ENCODE results near the gene MCF2L2. TPM values are rescaled to one million over a fixed set of nuclear protein-coding genes. Genes with fewer than 3 reads are reported as not detected.
"Not testable (repeated sequence)": the region's sequence is repeated elsewhere in the genome, so short reads cannot be mapped to it uniquely, and the experiment has no call there.

The MCF2L2 gene
- total RNA-seq, 2 donors from 2014 or later = 7.6 to 11.5 TPM

DNA sequence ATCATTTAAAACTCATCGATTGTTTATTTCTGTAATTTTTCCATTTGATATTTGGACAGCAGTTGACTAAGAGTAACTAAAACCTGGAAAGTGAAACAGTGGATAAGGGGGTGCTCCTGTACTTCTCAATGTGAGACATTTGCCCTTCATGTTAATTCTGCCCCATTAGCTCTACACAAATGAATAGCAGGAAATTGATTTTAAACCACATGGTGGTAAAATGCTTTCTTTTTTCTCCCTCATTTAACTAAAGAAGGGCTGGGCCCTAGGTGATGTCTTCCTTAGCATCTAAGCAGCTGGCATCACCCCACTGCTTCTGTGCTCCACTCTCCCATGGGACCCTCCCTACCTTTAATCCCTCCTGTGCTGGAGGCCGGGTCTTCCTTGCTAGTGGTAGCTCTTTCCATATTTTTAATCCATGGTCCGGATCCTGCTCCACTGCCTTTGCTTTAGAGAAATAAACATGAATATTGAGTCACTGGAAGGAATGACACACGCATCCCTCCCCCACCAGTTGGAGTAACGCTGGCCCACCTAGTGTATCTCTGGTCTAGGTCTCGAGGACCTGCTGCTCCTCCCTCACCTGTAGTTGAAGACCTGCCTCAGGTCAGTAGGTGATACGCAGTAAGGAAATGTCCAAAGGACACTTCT, 235.6 kb downstream of the MCF2L2 start:
- no peak overlapping the region for H3K4me3 Mint-ChIP-seq
- no peak overlapping the region for H3K27ac Mint-ChIP-seq
- peaks cover 0 to 3% of the 10 kb centered on the region in 2 donors for H3K36me3 Mint-ChIP-seq (ENCODE audit: insufficient read depth in 2 of 2)
- DNase-seq (no peak), ATAC-seq (replicated peaks in 1 of 2) (no peak)
- H3K4me1 Mint-ChIP-seq (ENCODE audit: low read depth) = peaks cover 12% of the 10 kb centered on the region
- no peaks in the 10 kb centered on the region for H3K27me3 Mint-ChIP-seq (ENCODE audit: low read depth)
- H3K9me3 Mint-ChIP-seq = no peaks in the 10 kb centered on the region

GRCh38 chr3:183189641-183190040, 238.8 kb downstream of the MCF2L2 start:
- DNase-seq (no peak), ATAC-seq (replicated peaks in 1 of 2) (no peak)
- H3K27ac Mint-ChIP-seq = no peak overlapping the region
- no peak overlapping the region for H3K4me3 Mint-ChIP-seq
- H3K4me1 Mint-ChIP-seq (ENCODE audit: low read depth) = peaks cover 27% of the 10 kb centered on the region
- no peaks in the 10 kb centered on the region for H3K27me3 Mint-ChIP-seq (ENCODE audit: low read depth)
- H3K36me3 Mint-ChIP-seq (ENCODE audit: insufficient read depth in 2 of 2) = no peaks in the 10 kb centered on the region
- H3K9me3 Mint-ChIP-seq = no peaks in the 10 kb centered on the region

- DNase-seq = peak; percentile 34 to 41
- Mint-ChIP-seq H3K36me3 (ENCODE audit: insufficient read depth in 2 of 2) (no peaks in the 10 kb centered on the region), H3K27me3 (ENCODE audit: low read depth) (no peaks in the 10 kb centered on the region), H3K9me3 (no peaks in the 10 kb centered on the region), H3K4me3 (no peak overlapping the region), H3K4me1 (ENCODE audit: low read depth) (peaks cover 27% of the 10 kb centered on the region), H3K27ac (no peak overlapping the region)
- peak; percentile 58 for ATAC-seq (replicated peaks in 1 of 2)
Measured at GRCh38 chr3:183188895-183189462, 239.4 kb downstream of the MCF2L2 start.

- Mint-ChIP-seq H3K27me3 (ENCODE audit: low read depth) (peaks cover 4% of the 10 kb centered on the region), H3K9me3 (no peaks in the 10 kb centered on the region), H3K27ac (no peak overlapping the region), H3K4me1 (ENCODE audit: low read depth) (peaks cover 15% of the 10 kb centered on the region), H3K36me3 (ENCODE audit: insufficient read depth in 2 of 2) (no peaks in the 10 kb centered on the region), H3K4me3 (peak overlapping the region in 1 of 2 donors; percentile 6)
- no peak for DNase-seq
- no peak for ATAC-seq (replicated peaks in 1 of 2)
Measured at GRCh38 chr3:183185696-183186095, 242.7 kb downstream of the MCF2L2 start.

GRCh38 chr3:183182732-183183610, 245.4 kb downstream of the MCF2L2 start:
- no peak overlapping the region for H3K27ac Mint-ChIP-seq

GRCh38 chr3:183182073-183182472, 246.3 kb downstream of the MCF2L2 start:
- no peak overlapping the region for H3K4me3 Mint-ChIP-seq
- DNase-seq (no peak), ATAC-seq (replicated peaks in 1 of 2) (no peak)
- H3K9me3 Mint-ChIP-seq = no peaks in the 10 kb centered on the region
- no peak overlapping the region for H3K27ac Mint-ChIP-seq
- H3K36me3 Mint-ChIP-seq (ENCODE audit: insufficient read depth in 2 of 2) = no peaks in the 10 kb centered on the region
- peaks cover 35% of the 10 kb centered on the region for H3K4me1 Mint-ChIP-seq (ENCODE audit: low read depth)
- H3K27me3 Mint-ChIP-seq (ENCODE audit: low read depth) = peaks cover 19% of the 10 kb centered on the region

More at GRCh38 chr3:183182732-183183610, 245.4 kb downstream of the MCF2L2 start:
- no peaks in the 10 kb centered on the region for H3K36me3 Mint-ChIP-seq (ENCODE audit: insufficient read depth in 2 of 2)
- ATAC-seq (replicated peaks in 1 of 2) (no peak), DNase-seq (no peak)
- H3K27me3 Mint-ChIP-seq (ENCODE audit: low read depth) = peaks cover 19% of the 10 kb centered on the region
- no peak overlapping the region for H3K4me3 Mint-ChIP-seq
- H3K9me3 Mint-ChIP-seq = no peaks in the 10 kb centered on the region
- peaks cover 35% of the 10 kb centered on the region for H3K4me1 Mint-ChIP-seq (ENCODE audit: low read depth)

GRCh38 chr3:183181606-183182005, 246.8 kb downstream of the MCF2L2 start:
- Mint-ChIP-seq H3K36me3 (ENCODE audit: insufficient read depth in 2 of 2) (no peaks in the 10 kb centered on the region), H3K4me3 (no peak overlapping the region), H3K4me1 (ENCODE audit: low read depth) (peaks cover 35% of the 10 kb centered on the region), H3K9me3 (no peaks in the 10 kb centered on the region), H3K27me3 (ENCODE audit: low read depth) (peaks cover 19% of the 10 kb centered on the region), H3K27ac (no peak overlapping the region)
- ATAC-seq (replicated peaks in 1 of 2) (no peak), DNase-seq (no peak)

DNA sequence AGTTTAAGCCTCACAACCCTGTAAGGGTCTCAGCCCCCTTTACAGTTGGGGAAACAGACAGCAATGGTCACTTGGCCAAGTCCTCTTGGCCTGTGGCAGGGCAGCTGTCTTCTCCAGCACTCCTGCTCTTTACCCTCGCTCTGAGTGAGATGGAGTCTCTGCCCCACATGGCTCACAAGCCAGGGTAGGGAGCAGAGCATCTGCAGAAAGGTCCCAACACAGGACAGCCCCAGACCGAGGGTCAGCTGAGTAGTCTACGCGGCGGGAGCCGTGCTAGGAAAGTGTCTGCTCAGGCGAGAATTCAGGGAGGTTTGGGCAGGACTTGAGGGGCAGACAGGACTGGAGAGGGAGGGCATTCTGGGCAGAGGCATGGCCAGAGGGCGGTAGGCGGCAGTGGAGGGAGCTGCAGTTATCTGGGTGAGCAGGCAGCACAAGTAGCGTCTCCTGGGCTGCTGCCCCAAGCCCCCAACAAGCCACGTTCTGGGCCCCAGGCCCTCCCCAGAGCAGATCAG, 247.6 kb downstream of the MCF2L2 start:
- Mint-ChIP-seq H3K4me3 (no peak overlapping the region), H3K36me3 (ENCODE audit: insufficient read depth in 2 of 2) (no peaks in the 10 kb centered on the region), H3K9me3 (no peaks in the 10 kb centered on the region), H3K4me1 (ENCODE audit: low read depth) (peaks cover 31% of the 10 kb centered on the region), H3K27me3 (ENCODE audit: low read depth) (peaks cover 19% of the 10 kb centered on the region), H3K27ac (no peak overlapping the region)
- no peak for ATAC-seq (replicated peaks in 1 of 2)
- DNase-seq = no peak

DNA sequence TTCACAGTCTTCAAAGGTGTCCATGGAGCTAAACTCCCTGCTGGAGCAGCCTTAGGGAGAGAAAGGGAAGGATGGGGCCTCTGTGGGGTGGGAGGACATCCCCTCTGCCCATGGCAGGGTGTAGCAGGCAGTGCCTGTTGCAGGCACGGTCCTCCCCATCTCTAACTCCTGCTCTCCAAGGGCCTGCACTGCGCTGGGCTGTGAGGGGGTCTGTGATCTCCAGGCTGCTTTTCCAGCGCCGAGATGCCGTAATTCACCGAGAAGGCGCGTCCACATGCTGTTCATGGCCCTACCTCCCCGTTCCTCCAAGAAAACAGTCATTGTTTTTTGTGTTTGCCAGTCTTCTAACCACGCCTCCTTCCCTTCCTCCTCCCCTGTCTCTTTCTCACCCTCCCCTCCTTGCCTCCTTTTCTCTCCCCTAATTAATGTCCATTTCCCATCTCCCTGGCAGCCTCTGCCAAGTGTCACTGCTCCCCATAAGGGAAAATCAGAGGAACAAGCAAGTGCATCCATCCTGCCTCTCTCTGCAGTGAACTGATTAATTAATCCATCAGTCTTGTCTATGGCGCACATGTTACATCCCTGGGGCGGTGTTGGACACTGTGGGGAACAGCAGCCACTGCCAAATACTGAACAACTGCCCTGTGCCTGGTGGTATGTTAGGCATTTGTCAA, 248.2 kb downstream of the MCF2L2 start:
- ATAC-seq (replicated peaks in 1 of 2) = no peak
- no peak for DNase-seq
- peaks cover 25% of the 10 kb centered on the region for H3K4me1 Mint-ChIP-seq (ENCODE audit: low read depth)
- H3K27me3 Mint-ChIP-seq (ENCODE audit: low read depth) = peaks cover 19% of the 10 kb centered on the region
- no peak overlapping the region for H3K27ac Mint-ChIP-seq
- H3K36me3 Mint-ChIP-seq (ENCODE audit: insufficient read depth in 2 of 2) = no peaks in the 10 kb centered on the region
- H3K4me3 Mint-ChIP-seq = peak overlapping the region; percentile 22 to 89
- H3K9me3 Mint-ChIP-seq = no peaks in the 10 kb centered on the region

DNA sequence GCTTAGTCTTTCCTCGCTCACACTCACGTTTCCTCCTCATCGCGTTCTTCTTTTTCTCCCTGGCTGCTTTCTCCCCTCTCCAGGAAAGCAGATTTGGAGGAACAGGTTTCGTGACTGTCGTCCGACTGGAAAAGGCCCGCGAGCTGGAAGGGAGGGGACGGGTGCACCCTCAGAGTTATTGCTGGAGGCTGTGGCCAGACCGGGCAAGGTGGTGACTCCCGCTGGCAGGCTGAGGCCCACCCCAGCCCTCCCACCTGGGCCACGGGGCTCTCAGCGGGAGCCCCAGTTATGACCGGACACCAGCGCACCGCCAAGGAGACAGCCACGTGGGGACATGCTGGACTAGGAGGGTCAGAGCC, 248.9 kb downstream of the MCF2L2 start:
- H3K36me3 Mint-ChIP-seq (ENCODE audit: insufficient read depth in 2 of 2); H3K9me3 Mint-ChIP-seq; DNase-seq; H3K27ac Mint-ChIP-seq: not testable (repeated sequence)
- Mint-ChIP-seq H3K4me1 (ENCODE audit: low read depth) (peaks cover 20% of the 10 kb centered on the region), H3K4me3 (peak overlapping the region; percentile 89), H3K27me3 (ENCODE audit: low read depth) (peaks cover 24% of the 10 kb centered on the region)
- peak; percentile 4 to 30 for ATAC-seq (replicated peaks in 1 of 2)

GRCh38 chr3:183178833-183179549, 249.4 kb downstream of the MCF2L2 start:
- no peaks in the 10 kb centered on the region for H3K9me3 Mint-ChIP-seq
- no peak overlapping the region for H3K27ac Mint-ChIP-seq
- peak; percentile 83 to 88 for ATAC-seq (replicated peaks in 1 of 2)
- peak overlapping the region; percentile 89 for H3K4me3 Mint-ChIP-seq
- DNase-seq = peak; percentile 53 to 65
- peaks cover 20% of the 10 kb centered on the region for H3K4me1 Mint-ChIP-seq (ENCODE audit: low read depth)
- no peaks in the 10 kb centered on the region for H3K36me3 Mint-ChIP-seq (ENCODE audit: insufficient read depth in 2 of 2)
- peaks cover 24% of the 10 kb centered on the region for H3K27me3 Mint-ChIP-seq (ENCODE audit: low read depth)

DNA sequence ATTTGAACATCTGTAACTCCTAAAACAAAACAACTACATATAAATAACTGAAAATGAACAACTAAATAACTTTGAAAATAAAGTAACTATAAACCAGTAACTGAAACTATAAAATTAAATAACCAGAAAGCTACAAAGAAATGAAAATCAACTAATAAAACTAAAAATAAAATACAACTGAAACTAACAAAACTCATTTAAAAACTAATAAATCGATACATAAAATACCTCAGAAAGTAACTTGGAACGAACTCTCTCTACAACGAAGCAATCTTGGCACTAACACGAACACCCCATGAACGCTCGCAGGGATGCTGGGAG, 249.9 kb downstream of the MCF2L2 start:
- no peak for DNase-seq
- peaks cover 20% of the 10 kb centered on the region for H3K4me1 Mint-ChIP-seq (ENCODE audit: low read depth)
- no peak for ATAC-seq (replicated peaks in 1 of 2)
- H3K27me3 Mint-ChIP-seq (ENCODE audit: low read depth) = peaks cover 25% of the 10 kb centered on the region
- no peaks in the 10 kb centered on the region for H3K9me3 Mint-ChIP-seq
- H3K4me3 Mint-ChIP-seq = peak overlapping the region; percentile 89
- no peak overlapping the region for H3K27ac Mint-ChIP-seq
- H3K36me3 Mint-ChIP-seq (ENCODE audit: insufficient read depth in 2 of 2) = no peaks in the 10 kb centered on the region
